GM19438 (cell line): ENCODE measurements around the gene ST6GALNAC5.
"Not testable (repeated sequence)": the region's sequence is repeated elsewhere in the genome, so short reads cannot be mapped to it uniquely, and the experiment has no call there.

Experiments used
- ATAC-seq: cut with Tn5 transposase; IDR thresholded peaks from one replicate; pipeline ENCODE4 v1.9.1; 2021; ENCODE audit warnings: low read depth; ENCODE audit not compliant: unreplicated experiment

ST6GALNAC5 gene

GRCh38 chr1:76865696-76866286 lies 1.5 kb upstream of the ST6GALNAC5 start:
- no peak for ATAC-seq

DNA sequence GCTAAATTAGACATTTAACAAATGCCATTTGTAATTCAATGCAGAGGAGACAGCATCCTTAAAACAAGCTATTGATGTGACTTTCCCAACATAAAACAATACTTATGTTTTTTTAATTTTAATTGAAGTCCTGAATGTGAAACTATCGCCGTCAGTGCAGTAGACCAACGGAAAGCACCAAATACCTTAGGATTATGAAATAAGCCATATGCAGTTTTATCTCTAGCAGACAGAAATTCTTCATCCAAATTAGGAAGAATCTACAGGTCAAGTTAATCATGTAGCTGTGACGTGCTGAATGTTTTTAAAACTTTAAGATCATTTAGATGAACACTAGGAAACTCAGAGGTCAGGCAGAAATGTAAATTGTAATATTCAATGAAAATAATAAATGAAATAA lies 714 bp upstream of the ST6GALNAC5 start:
- no peak for ATAC-seq

- no peak for ATAC-seq
Measured at GRCh38 chr1:76868154-76868882, 1.0 kb downstream of the ST6GALNAC5 start.

DNA sequence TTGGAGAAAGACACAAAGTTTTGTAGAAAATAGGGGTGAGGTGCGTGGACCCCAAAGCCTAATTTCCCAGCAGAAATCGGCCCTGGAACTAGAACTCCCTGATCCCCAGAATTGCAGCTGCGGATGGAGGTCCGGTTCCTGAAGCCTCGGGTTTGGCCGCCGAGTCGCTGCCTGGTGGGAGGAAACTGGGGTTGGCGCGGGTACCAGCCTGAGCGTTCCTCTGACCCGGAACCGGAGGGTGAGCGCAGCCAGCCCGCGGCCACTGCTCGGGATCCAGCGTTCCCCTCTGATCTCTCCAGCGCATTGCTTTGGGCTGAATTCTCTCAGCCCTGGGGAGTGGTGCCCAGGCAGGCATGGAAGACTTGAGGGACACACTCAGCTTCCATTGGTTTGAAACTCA lies 1.6 kb downstream of the ST6GALNAC5 start:
- ATAC-seq, result no peak

DNA sequence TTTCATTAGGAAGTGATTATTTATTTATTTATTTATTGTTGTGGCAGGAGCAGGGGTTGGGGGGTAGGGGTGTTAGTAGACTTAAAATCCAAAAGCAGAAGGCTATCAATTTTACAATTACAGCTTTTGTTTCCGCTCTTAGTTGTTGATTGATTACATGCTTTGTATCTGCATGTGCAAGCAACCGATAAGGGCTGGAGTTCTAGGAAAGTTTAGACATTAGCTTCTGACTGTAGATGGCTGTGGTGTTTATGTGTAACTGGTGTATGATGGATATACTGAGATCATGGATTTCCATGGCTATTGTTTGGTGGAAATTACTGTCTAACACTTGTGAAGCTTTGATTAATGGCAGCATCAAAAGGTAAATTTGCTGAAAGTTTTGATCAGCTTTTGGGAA lies 2.8 kb downstream of the ST6GALNAC5 start:
- ATAC-seq, result no peak

- ATAC-seq, result peak; percentile 85
Measured at GRCh38 chr1:76871355-76871974, 4.2 kb downstream of the ST6GALNAC5 start.

GRCh38 chr1:76872944-76873343 lies 5.7 kb downstream of the ST6GALNAC5 start:
- ATAC-seq, result no peak

DNA sequence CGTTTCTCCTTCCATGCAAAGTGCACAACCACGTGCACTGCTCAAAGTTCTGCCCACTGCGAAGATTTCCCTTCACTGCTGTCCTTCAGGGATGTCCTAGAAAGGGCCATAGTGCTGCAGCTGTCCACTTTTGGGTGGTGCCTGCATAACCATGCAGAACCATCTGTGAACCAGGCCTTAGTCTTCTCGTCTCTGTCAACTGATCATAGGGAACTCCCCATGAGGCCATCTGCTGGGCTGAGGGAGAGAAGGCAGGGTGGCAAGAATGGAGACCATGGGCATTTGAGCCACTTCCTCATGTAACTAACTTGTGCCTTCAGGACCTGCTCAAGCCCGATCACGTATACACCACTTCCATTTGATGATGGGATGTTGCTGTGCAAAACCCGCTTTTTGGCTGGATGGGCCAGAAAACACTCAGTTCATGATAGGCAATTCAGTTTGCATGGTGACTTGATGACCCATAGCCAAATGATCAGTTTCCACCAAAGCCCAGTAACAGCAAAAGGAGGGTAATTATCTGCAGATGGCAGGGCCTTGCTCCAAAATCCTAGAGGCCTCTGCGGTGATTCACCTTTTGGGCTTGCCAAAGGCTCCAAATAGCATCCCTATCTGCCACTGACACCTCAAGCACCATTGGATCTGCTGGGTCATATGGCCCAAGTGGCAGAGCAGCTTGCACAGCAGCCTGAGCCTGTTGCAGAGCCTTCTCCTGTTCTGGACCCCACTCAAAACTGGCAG lies 9.5 kb downstream of the ST6GALNAC5 start:
- no peak for ATAC-seq

DNA sequence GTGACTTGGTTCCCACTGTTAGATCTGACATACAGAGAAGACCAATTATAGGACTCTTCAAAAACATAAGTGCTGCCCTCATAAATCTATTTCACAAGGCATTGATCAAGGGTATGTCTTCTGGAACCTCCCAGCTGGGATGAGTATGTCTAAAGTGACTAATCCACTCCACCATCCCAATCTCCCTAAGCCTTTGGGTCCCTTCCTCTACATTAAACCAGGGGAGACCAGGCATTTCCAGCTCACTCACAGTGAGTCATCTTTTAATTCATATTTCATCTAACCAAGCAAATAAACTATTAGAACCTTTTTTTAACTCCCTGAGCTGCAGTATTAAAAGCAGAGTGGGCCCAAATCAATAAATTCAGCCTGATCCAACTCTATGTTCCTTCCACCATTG lies 11.7 kb downstream of the ST6GALNAC5 start:
- not testable (repeated sequence) for ATAC-seq

DNA sequence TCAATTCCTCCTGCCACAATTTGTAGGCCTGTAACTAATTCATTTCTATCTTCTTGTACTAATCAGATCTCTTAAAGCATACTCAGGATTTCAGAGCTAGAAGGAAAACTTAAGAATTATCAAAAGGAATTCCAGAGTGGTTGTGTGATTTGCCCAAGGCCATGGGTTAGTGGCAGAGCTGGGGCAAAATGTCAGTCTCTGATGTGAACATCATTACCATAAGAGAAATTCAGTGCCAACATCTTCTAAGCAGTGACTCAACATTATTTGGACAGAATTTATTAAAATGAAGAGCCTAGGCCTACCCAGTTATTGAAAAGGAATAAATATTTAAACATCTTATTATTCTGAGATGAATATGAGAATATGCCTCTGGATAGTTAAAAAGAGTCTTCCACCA lies 14.5 kb downstream of the ST6GALNAC5 start:
- ATAC-seq, result no peak

- ATAC-seq, result no peak
Measured at GRCh38 chr1:76891931-76892622, 24.8 kb downstream of the ST6GALNAC5 start.

DNA sequence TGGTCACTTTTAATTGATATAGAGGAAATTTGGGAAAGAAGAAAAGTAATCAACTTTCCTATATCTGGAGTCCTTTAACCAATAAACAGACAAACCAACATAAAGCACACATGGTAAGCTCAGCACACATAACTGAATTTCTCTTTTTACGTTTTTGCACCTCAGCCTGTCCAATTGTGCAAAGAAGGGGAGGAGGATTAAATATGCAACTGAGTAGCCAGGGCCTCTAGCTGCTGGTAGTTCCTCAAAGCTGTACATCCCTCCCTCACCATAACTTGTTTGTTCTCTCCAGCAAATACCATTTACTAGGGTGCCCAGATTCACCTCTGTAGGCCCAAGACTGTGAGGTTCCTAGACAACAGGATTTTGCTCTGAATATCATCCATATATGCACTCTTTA lies 25.4 kb downstream of the ST6GALNAC5 start:
- no peak for ATAC-seq

- peak; percentile 89 for ATAC-seq
Measured at GRCh38 chr1:76901158-76901767, 34.0 kb downstream of the ST6GALNAC5 start.

DNA sequence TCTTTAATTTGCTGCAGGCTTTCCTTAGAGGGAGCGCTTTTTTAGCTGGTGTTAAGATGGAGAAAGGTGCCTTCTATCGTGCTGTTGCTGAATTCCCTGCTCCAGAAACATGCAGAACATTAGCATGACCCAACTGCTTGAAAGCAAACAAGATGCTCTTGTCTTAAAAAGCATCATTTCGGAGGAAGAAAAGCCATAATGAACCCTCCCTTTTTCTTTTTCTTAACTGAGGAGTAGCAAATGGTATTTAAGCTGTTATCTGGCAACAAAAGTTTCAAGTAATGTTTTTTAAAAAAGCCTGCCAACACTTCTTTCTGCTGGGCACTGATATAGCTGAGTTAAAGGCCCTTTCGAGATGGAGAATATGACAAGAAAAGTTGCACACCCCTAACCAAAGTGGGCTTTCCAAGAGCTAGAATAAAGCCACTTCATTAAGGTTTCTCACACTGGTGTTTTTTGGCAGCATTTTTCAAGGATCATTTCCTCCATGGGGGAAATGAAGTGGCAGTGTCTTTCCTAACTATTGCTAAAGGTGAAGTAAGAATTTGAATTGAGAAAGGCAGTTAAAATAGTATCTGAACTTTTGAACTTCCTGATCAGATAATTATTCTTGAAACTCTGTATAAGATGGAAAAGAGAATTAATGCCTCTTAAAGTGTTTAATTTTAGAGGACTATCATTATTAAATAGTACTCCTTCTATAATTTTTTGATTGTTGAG lies 38.8 kb downstream of the ST6GALNAC5 start:
- no peak for ATAC-seq

GRCh38 chr1:76909311-76909710 lies 42.0 kb downstream of the ST6GALNAC5 start:
- ATAC-seq, result no peak

DNA sequence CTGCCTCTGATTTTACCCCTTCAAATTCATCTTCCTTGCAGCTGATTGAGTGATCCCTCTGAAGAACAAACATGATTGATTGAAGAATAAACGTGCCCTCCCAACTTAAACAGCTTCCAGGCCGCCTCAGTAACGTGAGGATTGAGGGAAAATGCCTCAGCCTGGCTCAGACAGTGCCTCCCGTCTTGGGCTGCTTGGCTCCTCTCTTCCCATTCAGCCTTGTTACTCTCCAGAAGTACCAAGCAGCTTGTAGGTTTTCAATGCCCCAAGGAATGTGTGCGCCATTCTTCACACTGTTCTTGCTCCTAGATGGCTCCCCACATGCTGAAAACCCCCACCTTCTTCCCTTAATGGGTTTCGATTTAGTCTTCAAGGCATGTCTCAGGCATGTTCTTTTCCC lies 51.8 kb downstream of the ST6GALNAC5 start:
- no peak for ATAC-seq

- no peak for ATAC-seq
Measured at GRCh38 chr1:76921590-76921989, 54.3 kb downstream of the ST6GALNAC5 start.

GRCh38 chr1:76925825-76926224 lies 58.5 kb downstream of the ST6GALNAC5 start:
- ATAC-seq, result no peak

GRCh38 chr1:76928522-76928921 lies 61.2 kb downstream of the ST6GALNAC5 start:
- no peak for ATAC-seq

GRCh38 chr1:76929136-76929535 lies 61.9 kb downstream of the ST6GALNAC5 start:
- ATAC-seq, result no peak
